CD4-positive, alpha-beta T cell treated with Interleukin-21 for 1 hour (primary cell): ENCODE data around the gene SRBD1.

ENCODE experiments used
- DNase-seq: peaks from one replicate; pipeline ENCODE4 v3.0.0-alpha.2; 2020

SRBD1 gene

GRCh38 chr2:45634223-45634622 lies 23.2 kb upstream of the SRBD1 start:
- no peak for DNase-seq

GRCh38 chr2:45631955-45632354 lies 20.9 kb upstream of the SRBD1 start:
- no peak for DNase-seq

- DNase-seq, result no peak
Observed at GRCh38 chr2:45631319-45631718, 20.3 kb upstream of the SRBD1 start.

GRCh38 chr2:45629971-45630370 lies 18.9 kb upstream of the SRBD1 start:
- DNase-seq, result no peak

GRCh38 chr2:45627911-45628310 lies 16.8 kb upstream of the SRBD1 start:
- no peak for DNase-seq

GRCh38 chr2:45626387-45627221 lies 15.5 kb upstream of the SRBD1 start:
- DNase-seq, result no peak

GRCh38 chr2:45625824-45626223 lies 14.8 kb upstream of the SRBD1 start:
- DNase-seq, result no peak

- no peak for DNase-seq
Observed at GRCh38 chr2:45623098-45623497, 12.0 kb upstream of the SRBD1 start.

GRCh38 chr2:45622336-45623075 lies 11.4 kb upstream of the SRBD1 start:
- DNase-seq, result no peak

GRCh38 chr2:45617496-45617895 lies 6.4 kb upstream of the SRBD1 start:
- no peak for DNase-seq

- DNase-seq, result no peak
Observed at GRCh38 chr2:45616658-45617411, 5.8 kb upstream of the SRBD1 start.

GRCh38 chr2:45614871-45615415 lies 3.9 kb upstream of the SRBD1 start:
- no peak for DNase-seq

- DNase-seq, result no peak
Observed at GRCh38 chr2:45614330-45614729, 3.3 kb upstream of the SRBD1 start.

GRCh38 chr2:45612731-45613130 lies 1.7 kb upstream of the SRBD1 start:
- DNase-seq, result no peak

GRCh38 chr2:45612285-45612684 lies 1.2 kb upstream of the SRBD1 start:
- no peak for DNase-seq

- peak; percentile 55 for DNase-seq
Observed at GRCh38 chr2:45610281-45611019, 617 bp downstream of the SRBD1 start.

GRCh38 chr2:45607701-45608100 lies 3.4 kb downstream of the SRBD1 start:
- no peak for DNase-seq

GRCh38 chr2:45606796-45607195 lies 4.3 kb downstream of the SRBD1 start:
- no peak for DNase-seq

GRCh38 chr2:45605116-45605515 lies 6.0 kb downstream of the SRBD1 start:
- no peak for DNase-seq

GRCh38 chr2:45602624-45603023 lies 8.4 kb downstream of the SRBD1 start:
- no peak for DNase-seq

GRCh38 chr2:45598545-45598944 lies 12.5 kb downstream of the SRBD1 start:
- DNase-seq, result no peak

GRCh38 chr2:45596761-45597160 lies 14.3 kb downstream of the SRBD1 start:
- no peak for DNase-seq
